Measurements from ENCODE around the gene IFNK.

IFNK gene

DNA sequence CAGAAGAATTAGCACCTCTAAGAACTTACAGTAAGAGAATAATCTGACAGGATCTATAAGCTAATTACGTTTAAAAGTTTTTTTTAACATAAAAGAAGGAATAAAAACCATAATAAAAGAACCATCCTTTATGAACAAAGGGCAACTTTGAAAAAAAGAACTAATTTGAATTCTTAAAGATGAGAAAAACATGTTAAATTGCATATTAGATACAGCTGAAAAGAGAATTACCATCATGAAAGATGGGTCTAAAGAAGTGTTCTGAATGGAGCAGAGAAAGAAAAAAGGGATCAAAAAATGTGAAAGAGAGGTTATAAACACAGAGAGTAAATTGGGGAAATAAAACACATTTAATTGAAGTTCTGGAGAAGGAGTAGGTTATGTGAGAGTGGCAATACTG, 45.8 kb upstream of the IFNK start:
- H3K9ac ChIP-seq (ENCODE audit: low read length) = no peak overlapping the region
- 0 out of 2 replicates have a peak, but pooled peaks cover 4% of the 10 kb centered on the region for H3K27me3 ChIP-seq (ENCODE audit: low read depth, low read length)
- TF ChIP-seq, protein P1, sequence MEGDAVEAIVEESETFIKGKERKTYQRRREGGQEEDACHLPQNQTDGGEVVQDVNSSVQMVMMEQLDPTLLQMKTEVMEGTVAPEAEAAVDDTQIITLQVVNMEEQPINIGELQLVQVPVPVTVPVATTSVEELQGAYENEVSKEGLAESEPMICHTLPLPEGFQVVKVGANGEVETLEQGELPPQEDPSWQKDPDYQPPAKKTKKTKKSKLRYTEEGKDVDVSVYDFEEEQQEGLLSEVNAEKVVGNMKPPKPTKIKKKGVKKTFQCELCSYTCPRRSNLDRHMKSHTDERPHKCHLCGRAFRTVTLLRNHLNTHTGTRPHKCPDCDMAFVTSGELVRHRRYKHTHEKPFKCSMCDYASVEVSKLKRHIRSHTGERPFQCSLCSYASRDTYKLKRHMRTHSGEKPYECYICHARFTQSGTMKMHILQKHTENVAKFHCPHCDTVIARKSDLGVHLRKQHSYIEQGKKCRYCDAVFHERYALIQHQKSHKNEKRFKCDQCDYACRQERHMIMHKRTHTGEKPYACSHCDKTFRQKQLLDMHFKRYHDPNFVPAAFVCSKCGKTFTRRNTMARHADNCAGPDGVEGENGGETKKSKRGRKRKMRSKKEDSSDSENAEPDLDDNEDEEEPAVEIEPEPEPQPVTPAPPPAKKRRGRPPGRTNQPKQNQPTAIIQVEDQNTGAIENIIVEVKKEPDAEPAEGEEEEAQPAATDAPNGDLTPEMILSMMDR (IDR thresholded peaks at IDR 0.05; ENCODE audit: low read depth, low read length) = no peak
- TF ChIP-seq EZH2phosphoT487 (IDR thresholded peaks at IDR 0.05; ENCODE audit: low read depth) = no peak
- no peak overlapping the region for H2AFZ ChIP-seq (ENCODE audit: low read depth, low read length)
- no peaks in the 10 kb centered on the region for H4K20me1 ChIP-seq (ENCODE audit: insufficient read depth, low read length)
- no peak overlapping the region for H3K4me2 ChIP-seq (ENCODE audit: low read length)
- H3K9me3 ChIP-seq (ENCODE audit: insufficient read depth, low read length) = no peaks in the 10 kb centered on the region
- no peaks in the 10 kb centered on the region for H3K79me2 ChIP-seq (ENCODE audit: low read length)
- no peaks in the 10 kb centered on the region for H3K4me1 ChIP-seq (ENCODE audit: low read length)
- no peak overlapping the region for H3K4me3 ChIP-seq (ENCODE audit: low read length)
- H3K27ac ChIP-seq (ENCODE audit: low read length) = no peak overlapping the region
- no peaks in the 10 kb centered on the region for H3K36me3 ChIP-seq (replicated peaks; ENCODE audit: low read depth, low read length)

DNA sequence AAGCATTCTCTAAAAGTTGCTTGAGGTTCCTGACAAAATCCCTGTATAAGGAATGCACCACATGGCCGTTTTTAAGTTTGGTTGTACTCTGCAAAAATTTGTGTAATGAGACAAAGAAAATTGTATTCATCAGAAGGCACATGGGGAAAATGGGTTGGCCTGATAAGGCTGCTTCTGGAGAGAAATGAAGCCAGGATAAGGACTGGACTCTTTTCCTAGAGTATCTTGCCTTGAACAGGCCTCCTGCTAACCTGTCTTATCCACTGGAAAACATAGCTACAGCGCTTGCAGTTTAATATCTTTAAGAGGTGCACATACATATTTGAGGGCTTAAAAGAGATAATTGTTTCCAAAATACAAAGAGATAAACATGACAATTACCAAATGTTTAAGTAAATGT, 41.4 kb upstream of the IFNK start:
- Histone ChIP-seq H3K27me3 (ENCODE audit: low read depth, low read length) (peaks cover 18% of the 10 kb centered on the region), H3K9ac (ENCODE audit: low read length) (no peak overlapping the region), H3K27ac (ENCODE audit: low read length) (no peak overlapping the region), H4K20me1 (ENCODE audit: insufficient read depth, low read length) (no peaks in the 10 kb centered on the region), H3K79me2 (ENCODE audit: low read length) (no peaks in the 10 kb centered on the region), H3K9me3 (ENCODE audit: insufficient read depth, low read length) (no peaks in the 10 kb centered on the region), H3K36me3 (replicated peaks; ENCODE audit: low read depth, low read length) (no peaks in the 10 kb centered on the region), H3K4me2 (ENCODE audit: low read length) (no peak overlapping the region), H3K4me1 (ENCODE audit: low read length) (peaks cover 10% of the 10 kb centered on the region), H2AFZ (ENCODE audit: low read depth, low read length) (no peak overlapping the region), H3K4me3 (ENCODE audit: low read length) (no peak overlapping the region)
- TF ChIP-seq, protein P1 (IDR thresholded peaks at IDR 0.05; ENCODE audit: low read depth, low read length) = no peak
- TF ChIP-seq EZH2phosphoT487 (IDR thresholded peaks at IDR 0.05; ENCODE audit: low read depth) = no peak

DNA sequence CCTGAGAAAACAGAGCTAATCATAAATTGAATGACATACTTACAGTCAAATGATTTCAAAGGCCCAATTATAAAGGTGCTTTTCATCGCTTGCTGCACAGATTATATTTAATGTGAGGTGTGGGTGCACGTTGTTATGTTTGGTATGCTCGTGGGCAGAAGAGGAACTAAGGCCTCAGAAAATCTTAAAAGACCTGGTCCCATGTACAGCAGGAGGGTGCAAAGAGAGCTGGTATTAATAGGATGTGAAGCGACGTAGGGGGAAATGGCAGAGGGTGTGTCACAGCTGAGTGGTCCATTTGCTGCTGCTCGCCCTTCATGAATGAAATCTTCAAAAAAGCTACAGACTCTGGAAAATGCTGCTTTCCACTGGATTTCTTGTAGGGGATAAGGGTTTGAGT, 40.5 kb upstream of the IFNK start:
- Histone ChIP-seq H3K9me3 (ENCODE audit: insufficient read depth, low read length) (no peaks in the 10 kb centered on the region), H4K20me1 (ENCODE audit: insufficient read depth, low read length) (no peaks in the 10 kb centered on the region; the same call in 1 of the 2 replicates), H2AFZ (ENCODE audit: low read depth, low read length) (no peak overlapping the region), H3K4me3 (ENCODE audit: low read length) (no peak overlapping the region), H3K36me3 (replicated peaks; ENCODE audit: low read depth, low read length) (no peaks in the 10 kb centered on the region), H3K27me3 (ENCODE audit: low read depth, low read length) (peaks cover 22% of the 10 kb centered on the region), H3K79me2 (ENCODE audit: low read length) (no peaks in the 10 kb centered on the region), H3K4me2 (ENCODE audit: low read length) (no peak overlapping the region), H3K4me1 (ENCODE audit: low read length) (peaks cover 12% of the 10 kb centered on the region), H3K9ac (ENCODE audit: low read length) (no peak overlapping the region), H3K27ac (ENCODE audit: low read length) (no peak overlapping the region)
- TF ChIP-seq EZH2phosphoT487 (IDR thresholded peaks at IDR 0.05; ENCODE audit: low read depth) = no peak
- TF ChIP-seq, protein P1 (IDR thresholded peaks at IDR 0.05; ENCODE audit: low read depth, low read length) = no peak

DNA sequence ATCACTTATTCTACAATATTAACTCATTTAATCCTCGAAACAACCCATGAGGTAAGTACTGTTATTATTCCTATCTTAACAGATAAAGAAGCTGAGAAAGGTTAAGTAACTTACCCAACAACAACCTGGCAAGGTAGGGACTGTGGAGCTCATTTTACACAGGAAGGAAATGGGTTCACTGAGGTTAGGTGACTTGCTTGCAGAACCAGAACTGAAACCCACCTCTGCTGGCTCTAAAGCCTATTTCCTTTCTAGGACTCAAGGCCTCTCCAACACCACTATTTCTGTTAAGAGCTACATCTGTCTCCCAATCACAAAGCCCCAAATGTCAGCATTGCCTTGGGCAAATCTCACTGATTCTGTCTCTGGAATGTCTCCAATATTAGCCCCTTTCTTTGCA, 38.9 kb upstream of the IFNK start:
- Histone ChIP-seq H4K20me1 (ENCODE audit: insufficient read depth, low read length) (no peaks in the 10 kb centered on the region; the same call in 1 of the 2 replicates), H3K27ac (ENCODE audit: low read length) (no peak overlapping the region), H2AFZ (ENCODE audit: low read depth, low read length) (no peak overlapping the region), H3K4me1 (ENCODE audit: low read length) (peaks cover 27% of the 10 kb centered on the region), H3K9ac (ENCODE audit: low read length) (no peak overlapping the region), H3K9me3 (ENCODE audit: insufficient read depth, low read length) (no peaks in the 10 kb centered on the region), H3K4me3 (ENCODE audit: low read length) (no peak overlapping the region), H3K79me2 (ENCODE audit: low read length) (no peaks in the 10 kb centered on the region), H3K36me3 (replicated peaks; ENCODE audit: low read depth, low read length) (no peaks in the 10 kb centered on the region), H3K27me3 (ENCODE audit: low read depth, low read length) (peaks cover 20% of the 10 kb centered on the region), H3K4me2 (ENCODE audit: low read length) (peak overlapping the region; percentile 23; the same call in 1 of the 2 replicates)
- TF ChIP-seq, protein P1 (IDR thresholded peaks at IDR 0.05; ENCODE audit: low read depth, low read length) = no peak
- TF ChIP-seq EZH2phosphoT487 (IDR thresholded peaks at IDR 0.05; ENCODE audit: low read depth) = no peak

All from OCI-LY3 (cell line).